ENCODE measurements around the gene GSG1. TPM values are rescaled to one million over a fixed set of nuclear protein-coding genes. Genes with fewer than 3 reads are reported as not detected.

The GSG1 gene
- total RNA-seq: not detected

- no peak for TF ChIP-seq CTCF (IDR thresholded peaks at IDR 0.05; ENCODE audit: low read depth)
Measured at GRCh38 chr12:13103391-13104033, at the start of gene GSG1. Gene GSG1 (minus strand): TSS chr12:13103667. CDS start chr12:13103512, 155 bp downstream.

GRCh38 chr12:13153180-13153579, 49.7 kb upstream of the GSG1 start:
- TF ChIP-seq CTCF (IDR thresholded peaks at IDR 0.05; ENCODE audit: low read depth): no peak

- TF ChIP-seq CTCF (IDR thresholded peaks at IDR 0.05; ENCODE audit: low read depth): no peak
Measured at GRCh38 chr12:13152756-13153155, 49.3 kb upstream of the GSG1 start.

- no peak for TF ChIP-seq CTCF (IDR thresholded peaks at IDR 0.05; ENCODE audit: low read depth)
Measured at GRCh38 chr12:13152281-13152680, 48.8 kb upstream of the GSG1 start.

GRCh38 chr12:13149411-13149810, 45.9 kb upstream of the GSG1 start:
- TF ChIP-seq CTCF (IDR thresholded peaks at IDR 0.05; ENCODE audit: low read depth): no peak

- TF ChIP-seq CTCF (IDR thresholded peaks at IDR 0.05; ENCODE audit: low read depth): no peak
Measured at GRCh38 chr12:13148485-13148847, 45.0 kb upstream of the GSG1 start.

GRCh38 chr12:13147688-13148484, 44.4 kb upstream of the GSG1 start:
- TF ChIP-seq CTCF (IDR thresholded peaks at IDR 0.05; ENCODE audit: low read depth): no peak

Data from subcutaneous adipose tissue (tissue), 4 donors.